ENCODE measurements around the gene NOP9.

- TF ChIP-seq SIN3A (IDR thresholded peaks at IDR 0.05; ENCODE audit: borderline replicate concordance, insufficient read depth, low read depth, low read length) (no peak), POLR2AphosphoS5 (IDR thresholded peaks at IDR 0.05; ENCODE audit: low read depth, low read length) (no peak), CTCF (IDR thresholded peaks at IDR 0.05) (no peak), REST (IDR thresholded peaks at IDR 0.05; ENCODE audit: insufficient read depth in 1 of 2, low read depth in 2 of 2, low read length in 1 of 2) (no peak), TCF7L2 (IDR thresholded peaks at IDR 0.05; ENCODE audit: low read depth, low read length) (no peak)
These were observed 17.7 kb downstream of the NOP9 start for GRCh38 chr14:24317141-24317928.
